Stimulated activated CD4-positive, alpha-beta T cell treated with anti-CD3 and anti-CD28 coated beads, Interleukin-12 subunit alpha, Interleukin-12 subunit beta, amount 100 ng/mL, for 48 hours (primary cell): ENCODE results near the gene FARP1.

Experiments
- DNase-seq, 3 donors: peaks; one replicate each; pipeline ENCODE4 v3.0.0-alpha.2; 2020; ENCODE audit warnings: low read depth in 2 of 3, low spot score in 1 of 3

FARP1 gene

GRCh38 chr13:98473135-98473787 is 330.4 kb downstream of the FARP1 start:
- no peak for DNase-seq

DNA sequence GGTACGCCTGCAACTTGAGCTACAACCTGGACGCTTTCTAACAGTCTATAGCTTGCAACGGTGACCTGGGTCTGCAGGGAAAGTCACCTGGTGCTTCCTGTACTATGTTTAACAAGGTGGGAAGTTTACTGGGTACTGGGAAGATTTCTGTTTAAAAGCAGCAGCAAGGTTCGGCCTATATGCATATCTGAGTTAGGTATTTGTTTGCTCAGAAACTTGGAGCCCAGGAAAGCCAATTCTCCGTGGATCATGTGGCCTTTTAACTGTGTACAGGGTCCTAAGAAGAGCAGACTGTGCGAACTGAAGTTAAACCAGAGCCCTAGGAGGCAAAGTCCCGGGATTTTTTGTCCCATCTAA is 330.9 kb downstream of the FARP1 start:
- DNase-seq: no peak

DNA sequence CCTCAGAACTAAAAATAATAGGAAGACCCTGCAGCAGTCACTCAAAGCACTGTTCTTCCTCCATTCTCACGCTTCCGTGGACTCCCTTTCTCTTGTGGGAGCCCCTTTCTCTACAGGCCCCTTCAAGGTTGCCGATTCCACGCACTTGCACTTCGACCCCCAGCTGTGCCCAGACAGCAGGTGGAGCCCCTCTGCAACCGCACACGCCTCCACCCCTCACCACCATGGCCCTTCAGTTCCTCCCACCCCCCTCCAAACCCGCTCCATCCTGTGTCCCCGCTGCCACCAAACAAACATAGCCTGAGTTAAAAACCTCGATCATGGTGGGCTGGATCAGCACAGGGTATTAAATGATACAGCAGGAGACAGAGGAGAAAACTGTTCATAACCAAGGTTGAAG is 331.4 kb downstream of the FARP1 start:
- DNase-seq: no peak

GRCh38 chr13:98474761-98475160 is 331.9 kb downstream of the FARP1 start:
- no peak for DNase-seq

DNA sequence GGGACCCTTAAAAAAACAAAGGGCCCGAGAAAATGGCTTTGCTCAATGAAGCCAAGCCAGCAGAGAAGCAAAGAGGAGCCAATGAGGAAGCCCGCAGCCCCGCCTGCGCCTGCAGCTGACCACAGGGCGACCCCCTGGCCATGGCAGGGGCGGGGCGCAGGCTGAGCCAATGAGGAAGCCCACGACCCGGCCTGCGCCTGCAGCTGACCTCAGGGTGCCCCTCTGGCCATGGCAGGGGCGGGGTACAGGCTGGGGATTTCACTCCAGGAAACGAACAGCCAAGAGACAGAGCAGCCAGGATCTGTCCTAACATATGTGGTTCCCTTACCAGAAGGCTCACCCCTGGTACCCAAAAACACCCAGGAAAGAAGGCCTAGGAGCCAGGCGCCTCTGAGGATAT is 332.6 kb downstream of the FARP1 start:
- DNase-seq: no peak

GRCh38 chr13:98476106-98476505 is 333.2 kb downstream of the FARP1 start:
- DNase-seq: peak; percentile 45 to 60 (median 47)

GRCh38 chr13:98476538-98476966 is 333.7 kb downstream of the FARP1 start:
- peak; percentile 84 to 85 (median 84) for DNase-seq

GRCh38 chr13:98478189-98479129 is 335.6 kb downstream of the FARP1 start:
- peak in 1 of 3 donors; percentile 17 for DNase-seq

DNA sequence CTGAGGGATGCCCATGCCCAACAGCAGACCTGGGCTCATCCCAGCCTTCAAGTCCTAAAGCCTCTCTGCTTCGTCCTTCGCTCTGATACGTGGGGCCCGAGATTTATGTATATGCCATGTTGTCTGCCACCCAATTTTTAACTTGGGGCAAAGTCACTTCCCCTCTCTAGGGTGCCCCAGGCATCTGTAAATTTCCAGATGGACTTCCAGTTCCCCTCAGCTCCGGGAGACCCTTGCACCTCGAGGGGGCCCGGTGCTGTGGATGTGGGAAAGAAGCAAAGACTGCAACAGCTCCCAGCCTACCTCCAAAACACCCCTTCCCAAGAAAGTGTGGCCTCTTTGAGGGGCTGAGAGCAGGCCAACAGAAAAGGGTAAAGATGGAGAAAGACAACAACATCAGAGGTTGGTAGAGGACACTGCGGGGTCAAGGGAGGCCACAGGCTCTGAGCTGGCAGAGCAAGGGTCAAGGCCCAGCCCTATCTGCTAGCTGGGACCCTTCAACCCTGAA is 336.7 kb downstream of the FARP1 start:
- DNase-seq: no peak

DNA sequence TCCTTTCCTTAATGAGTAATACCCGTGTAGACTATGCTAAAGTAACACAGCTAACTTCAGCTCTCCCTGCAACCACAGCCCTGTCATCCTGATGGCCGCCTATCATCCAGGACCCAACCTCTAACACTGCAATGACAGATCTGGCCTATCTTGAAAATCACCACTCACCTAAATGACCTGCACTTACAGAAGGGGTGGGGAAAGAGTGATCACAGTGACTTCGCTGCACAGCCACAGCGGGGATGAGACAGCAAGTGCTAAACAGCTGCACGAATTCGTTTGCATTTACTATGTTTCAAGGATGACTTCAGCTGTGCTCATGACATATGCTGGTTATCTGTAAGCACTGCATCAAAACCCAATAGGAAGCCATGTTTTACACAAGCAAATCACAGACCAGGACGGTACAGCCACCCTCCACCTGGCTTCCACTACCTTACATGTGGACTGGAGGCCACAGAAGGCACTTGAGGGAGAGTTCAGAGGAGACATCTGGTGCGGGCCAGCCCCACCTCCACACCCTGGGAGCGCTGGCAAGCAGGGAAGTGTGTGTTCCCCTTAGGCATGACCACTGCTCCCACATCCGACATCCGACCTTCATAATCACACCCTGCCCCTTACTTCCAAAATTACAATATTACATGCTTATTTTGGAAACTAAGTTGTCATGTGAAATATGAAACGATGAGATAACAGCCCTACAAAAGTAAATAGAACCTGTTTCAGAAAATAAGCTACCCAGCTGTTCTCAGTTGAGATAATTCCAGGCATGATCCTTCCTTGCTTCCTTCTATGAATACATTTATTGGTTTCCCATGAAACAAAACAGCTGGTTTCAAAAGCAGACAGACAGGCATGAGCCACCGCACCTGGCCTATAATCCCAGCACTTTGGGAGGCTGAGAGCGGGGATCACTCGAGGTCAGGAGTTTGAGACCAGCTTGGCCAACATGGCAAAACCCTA is 338.3 kb downstream of the FARP1 start:
- peak; percentile 27 to 35 (median 30) for DNase-seq

GRCh38 chr13:98482476-98483444 is 339.9 kb downstream of the FARP1 start:
- DNase-seq: no peak

GRCh38 chr13:98483601-98484288 is 340.9 kb downstream of the FARP1 start:
- DNase-seq: no peak

- peak; percentile 47 to 67 (median 61) for DNase-seq
These were observed 341.7 kb downstream of the FARP1 start for GRCh38 chr13:98484289-98485219.

- DNase-seq: no peak
These were observed 342.7 kb downstream of the FARP1 start for GRCh38 chr13:98485561-98485960.

- no peak for DNase-seq
These were observed 343.5 kb downstream of the FARP1 start for GRCh38 chr13:98486412-98486811.

DNA sequence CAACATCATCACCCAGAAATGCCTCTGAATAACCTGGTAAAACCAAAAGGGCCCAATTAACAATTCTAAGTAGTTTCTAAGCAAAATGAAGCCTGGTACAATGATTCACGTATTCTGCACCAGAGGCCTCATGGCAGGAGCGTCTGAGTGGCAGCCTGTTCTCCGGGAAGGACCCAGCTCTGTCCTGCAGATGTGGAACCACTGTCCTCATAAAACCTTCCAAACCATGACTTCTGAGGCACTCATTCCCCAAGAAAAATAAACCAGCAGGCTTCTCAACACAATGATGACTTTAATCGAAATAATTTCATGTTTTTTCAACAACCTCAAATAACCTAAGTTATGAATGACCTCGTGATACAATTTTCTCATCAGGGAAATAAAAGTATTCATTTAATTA is 344.1 kb downstream of the FARP1 start:
- no peak for DNase-seq

GRCh38 chr13:98487522-98487921 is 344.6 kb downstream of the FARP1 start:
- no peak for DNase-seq

DNA sequence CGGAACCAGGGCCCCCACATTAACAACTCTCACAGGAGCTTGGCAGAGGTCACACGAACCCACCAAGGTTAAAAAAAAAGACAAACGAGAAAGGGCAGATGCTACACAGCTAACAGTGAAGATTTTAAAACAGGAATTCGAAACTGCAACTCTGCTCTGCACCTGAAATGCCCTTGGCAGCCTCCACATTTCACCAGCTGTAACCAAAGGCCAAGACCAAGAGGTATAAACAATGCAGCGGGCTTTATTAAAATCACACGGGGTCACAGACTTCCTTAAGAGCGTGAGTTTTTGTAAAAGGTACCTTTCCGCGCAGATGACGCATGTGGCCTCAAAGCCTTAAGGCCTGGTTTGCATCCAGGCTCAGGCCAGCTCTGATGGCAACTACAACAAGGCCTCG is 345.8 kb downstream of the FARP1 start:
- DNase-seq: no peak
